Measurements from ENCODE around the gene VMAC. TPM values are rescaled to one million over a fixed set of nuclear protein-coding genes. Genes with fewer than 3 reads are reported as not detected.

VMAC gene
- total RNA-seq, 1 donor from 2014 or later, result 7.5 TPM

- H3K27me3 Mint-ChIP-seq (ENCODE audit: unreplicated experiment), result peaks cover 8% of the 10 kb centered on the region
- H3K4me1 Mint-ChIP-seq (ENCODE audit: low read depth, unreplicated experiment), result peaks cover 67% of the 10 kb centered on the region
- H3K9me3 Mint-ChIP-seq (ENCODE audit: unreplicated experiment), result peaks cover 1% of the 10 kb centered on the region
- TF ChIP-seq CTCF (IDR thresholded peaks at IDR 0.05; ENCODE audit: partially characterized antibody, unreplicated experiment), result no peak
- no peak for DNase-seq
- peak overlapping the region; percentile 75 for H3K27ac Mint-ChIP-seq (ENCODE audit: unreplicated experiment)
- H3K36me3 Mint-ChIP-seq (ENCODE audit: unreplicated experiment), result peaks cover 12% of the 10 kb centered on the region
- no peak overlapping the region for H3K4me3 Mint-ChIP-seq (ENCODE audit: unreplicated experiment)
Observed at GRCh38 chr19:5947435-5947834, 42.8 kb downstream of the VMAC start.

GRCh38 chr19:5948752-5949564 is 44.3 kb downstream of the VMAC start:
- Mint-ChIP-seq H3K27ac (ENCODE audit: unreplicated experiment) (peak overlapping the region; percentile 9), H3K4me3 (ENCODE audit: unreplicated experiment) (peak overlapping the region; percentile 30), H3K9me3 (ENCODE audit: unreplicated experiment) (peaks cover 4% of the 10 kb centered on the region)

GRCh38 chr19:5949792-5950305 is 45.2 kb downstream of the VMAC start:
- H3K4me3 Mint-ChIP-seq (ENCODE audit: unreplicated experiment), result peak overlapping the region; percentile 40
- no peak for TF ChIP-seq CTCF (IDR thresholded peaks at IDR 0.05; ENCODE audit: partially characterized antibody, unreplicated experiment)
- DNase-seq, result no peak
- H3K27ac Mint-ChIP-seq (ENCODE audit: unreplicated experiment), result no peak overlapping the region
- peaks cover 12% of the 10 kb centered on the region for H3K36me3 Mint-ChIP-seq (ENCODE audit: unreplicated experiment)
- H3K27me3 Mint-ChIP-seq (ENCODE audit: unreplicated experiment), result peaks cover 13% of the 10 kb centered on the region
- peaks cover 8% of the 10 kb centered on the region for H3K9me3 Mint-ChIP-seq (ENCODE audit: unreplicated experiment)
- H3K4me1 Mint-ChIP-seq (ENCODE audit: low read depth, unreplicated experiment), result peaks cover 73% of the 10 kb centered on the region

More at GRCh38 chr19:5948752-5949564, 44.3 kb downstream of the VMAC start:
- H3K4me1 Mint-ChIP-seq (ENCODE audit: low read depth, unreplicated experiment), result peaks cover 71% of the 10 kb centered on the region
- H3K36me3 Mint-ChIP-seq (ENCODE audit: unreplicated experiment), result peaks cover 12% of the 10 kb centered on the region
- H3K27me3 Mint-ChIP-seq (ENCODE audit: unreplicated experiment), result peaks cover 11% of the 10 kb centered on the region
- TF ChIP-seq CTCF (IDR thresholded peaks at IDR 0.05; ENCODE audit: partially characterized antibody, unreplicated experiment), result no peak
- no peak for DNase-seq

GRCh38 chr19:5950741-5951140 is 46.1 kb downstream of the VMAC start:
- H3K27me3 Mint-ChIP-seq (ENCODE audit: unreplicated experiment), result peaks cover 8% of the 10 kb centered on the region
- H3K36me3 Mint-ChIP-seq (ENCODE audit: unreplicated experiment), result peaks cover 4% of the 10 kb centered on the region
- H3K9me3 Mint-ChIP-seq (ENCODE audit: unreplicated experiment), result peaks cover 8% of the 10 kb centered on the region
- peak overlapping the region; percentile 62 for H3K27ac Mint-ChIP-seq (ENCODE audit: unreplicated experiment)
- no peak for DNase-seq
- TF ChIP-seq CTCF (IDR thresholded peaks at IDR 0.05; ENCODE audit: partially characterized antibody, unreplicated experiment), result no peak
- H3K4me1 Mint-ChIP-seq (ENCODE audit: low read depth, unreplicated experiment), result peaks cover 65% of the 10 kb centered on the region
- H3K4me3 Mint-ChIP-seq (ENCODE audit: unreplicated experiment), result no peak overlapping the region

GRCh38 chr19:5951338-5951861 is 46.7 kb downstream of the VMAC start:
- TF ChIP-seq CTCF (IDR thresholded peaks at IDR 0.05; ENCODE audit: partially characterized antibody, unreplicated experiment), result no peak
- Mint-ChIP-seq H3K27me3 (ENCODE audit: unreplicated experiment) (peaks cover 8% of the 10 kb centered on the region), H3K27ac (ENCODE audit: unreplicated experiment) (no peak overlapping the region), H3K36me3 (ENCODE audit: unreplicated experiment) (no peaks in the 10 kb centered on the region), H3K9me3 (ENCODE audit: unreplicated experiment) (peaks cover 10% of the 10 kb centered on the region), H3K4me1 (ENCODE audit: low read depth, unreplicated experiment) (peaks cover 66% of the 10 kb centered on the region), H3K4me3 (ENCODE audit: unreplicated experiment) (peak overlapping the region; percentile 57)
- no peak for DNase-seq

All from glutamatergic neuron (in vitro differentiated cells).